GM18870 (cell line): ENCODE results near the gene RIOK2.

Experiments
- ATAC-seq: cut with Tn5 transposase; IDR thresholded peaks from one replicate; pipeline ENCODE4 v1.9.1; 2021; ENCODE audit warnings: moderate library complexity; ENCODE audit not compliant: unreplicated experiment

RIOK2 gene

DNA sequence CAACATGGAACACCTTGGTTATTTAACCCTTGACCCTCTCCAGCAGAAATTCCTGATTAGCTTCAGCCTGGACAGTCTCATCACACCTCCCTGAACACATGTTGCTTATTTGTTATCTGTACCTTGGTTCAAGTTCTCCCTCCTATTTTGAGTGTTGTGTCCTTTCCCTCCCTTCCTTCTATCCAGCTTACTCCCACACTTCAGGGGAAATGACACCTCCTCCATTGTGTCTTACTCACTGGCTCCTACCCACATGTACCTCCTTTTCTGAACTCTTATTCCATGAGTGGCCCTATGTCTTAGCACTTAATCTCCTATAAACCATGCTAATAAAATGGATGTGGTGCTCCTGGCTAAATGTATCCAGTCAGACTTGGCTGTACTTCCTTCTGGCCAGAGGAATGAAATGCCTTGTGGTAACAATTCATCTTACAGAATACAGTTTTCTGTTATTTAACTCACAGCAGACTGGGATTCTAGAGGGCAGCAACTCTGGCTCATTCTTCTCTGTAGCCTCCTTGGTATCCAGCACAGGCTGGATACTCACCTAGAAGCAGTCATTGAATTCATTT is 51.8 kb downstream of the RIOK2 start:
- ATAC-seq = no peak

- ATAC-seq = no peak
These were observed 55.3 kb downstream of the RIOK2 start for GRCh38 chr5:97127727-97128126.

DNA sequence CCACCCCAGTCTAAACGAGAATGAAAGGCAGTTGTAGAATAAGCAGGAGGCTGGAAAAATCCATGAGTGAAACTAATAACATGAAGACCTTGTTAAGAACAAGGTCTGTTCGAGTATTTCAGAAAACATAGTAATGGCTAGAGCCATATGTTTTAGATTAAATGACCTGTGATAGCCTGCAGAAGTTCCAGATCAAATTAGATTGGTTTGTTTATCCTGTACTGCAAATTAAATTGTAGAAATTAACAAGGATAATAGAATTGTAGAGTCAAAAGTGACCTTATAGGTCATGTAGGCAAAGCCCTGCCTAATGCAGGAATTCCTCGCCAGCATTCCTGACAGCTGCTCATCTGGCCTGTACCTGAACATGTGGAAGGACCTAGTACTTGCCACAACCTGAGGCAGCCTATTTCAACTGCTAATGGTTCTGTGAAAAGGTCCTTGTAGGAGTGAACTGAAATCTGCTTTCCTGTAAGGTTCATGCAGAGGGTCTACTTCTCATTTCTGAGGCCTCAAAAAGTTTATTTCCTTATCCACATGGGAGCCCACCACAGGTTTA is 57.8 kb downstream of the RIOK2 start:
- ATAC-seq = no peak

DNA sequence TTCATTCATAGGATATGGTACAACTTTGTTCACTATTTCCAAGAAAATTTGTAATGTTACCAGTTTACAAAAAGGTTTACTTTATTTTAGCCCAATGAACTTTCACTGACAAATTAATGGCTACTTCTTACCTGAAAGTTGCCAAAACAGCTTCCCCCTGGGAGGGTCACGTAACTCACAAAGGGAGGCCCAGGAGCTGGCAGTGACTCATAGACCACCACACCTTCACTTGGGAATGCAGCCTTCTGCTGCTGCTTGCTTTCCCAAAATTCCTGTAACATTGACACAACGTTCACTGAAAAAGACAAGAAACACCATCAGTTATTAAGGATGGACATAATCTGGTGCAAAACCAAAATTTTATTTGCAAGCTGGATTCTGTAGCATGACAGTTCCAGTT is 58.7 kb downstream of the RIOK2 start:
- no peak for ATAC-seq

GRCh38 chr5:97121848-97122247 is 61.2 kb downstream of the RIOK2 start:
- ATAC-seq = no peak

DNA sequence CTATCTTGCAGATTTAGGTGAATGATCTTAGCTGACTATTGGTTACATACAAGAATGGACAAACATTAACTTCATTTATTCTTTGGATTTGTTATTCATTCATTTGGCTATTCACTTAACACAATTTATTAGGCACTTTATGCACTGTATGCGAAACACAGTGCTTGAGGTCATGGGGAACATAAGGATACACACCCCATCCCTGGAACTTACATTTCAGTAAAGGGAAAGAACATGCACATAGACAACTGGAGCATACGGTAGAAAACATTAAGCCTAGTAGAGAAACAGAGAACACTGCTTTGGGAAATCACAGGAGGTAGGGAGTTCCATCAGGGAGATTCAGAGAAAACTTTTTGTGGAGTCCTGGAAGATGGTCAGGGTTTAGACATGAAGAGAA is 62.9 kb downstream of the RIOK2 start:
- ATAC-seq = no peak

DNA sequence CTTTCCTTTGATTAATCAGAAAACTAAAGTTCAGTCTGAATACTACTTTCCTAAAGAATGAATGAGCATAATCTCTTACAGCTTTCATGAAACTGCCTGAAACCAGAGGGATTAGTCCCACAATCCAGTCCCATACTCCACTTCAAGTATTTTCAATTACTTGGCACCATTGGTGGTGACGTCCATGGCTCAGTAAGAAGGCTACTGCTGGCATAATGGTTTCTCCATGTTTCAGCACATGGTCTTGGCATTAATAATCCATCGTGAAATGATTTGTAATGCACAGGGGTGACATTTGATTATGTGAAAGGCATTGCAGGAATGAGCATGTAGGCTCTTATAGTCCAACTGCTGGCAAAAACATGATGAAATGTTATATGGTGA is 64.0 kb downstream of the RIOK2 start:
- no peak for ATAC-seq

GRCh38 chr5:97118261-97119006 is 64.6 kb downstream of the RIOK2 start:
- ATAC-seq = no peak

- no peak for ATAC-seq
These were observed 67.1 kb downstream of the RIOK2 start for GRCh38 chr5:97115932-97116331.

DNA sequence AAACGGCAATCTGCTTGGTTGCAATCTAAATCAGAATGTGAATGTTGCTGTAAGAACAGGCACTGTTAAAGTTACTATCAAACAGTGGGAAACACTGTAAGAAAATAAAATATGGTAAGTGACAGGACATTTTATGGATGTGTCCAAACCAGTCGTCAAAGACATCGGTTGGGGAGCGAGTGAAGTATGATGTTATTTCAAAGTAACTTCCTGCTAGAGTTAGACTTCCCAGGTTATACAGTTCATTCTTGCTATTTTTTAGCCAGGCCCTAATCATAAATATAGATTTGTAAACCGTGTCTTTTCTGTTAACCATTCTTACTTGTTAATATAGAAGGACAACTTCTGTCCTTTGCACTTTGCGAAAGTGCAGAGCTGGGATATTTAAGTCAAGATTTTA is 70.8 kb downstream of the RIOK2 start:
- ATAC-seq = no peak

- ATAC-seq = no peak
These were observed 71.4 kb downstream of the RIOK2 start for GRCh38 chr5:97111616-97112015.

DNA sequence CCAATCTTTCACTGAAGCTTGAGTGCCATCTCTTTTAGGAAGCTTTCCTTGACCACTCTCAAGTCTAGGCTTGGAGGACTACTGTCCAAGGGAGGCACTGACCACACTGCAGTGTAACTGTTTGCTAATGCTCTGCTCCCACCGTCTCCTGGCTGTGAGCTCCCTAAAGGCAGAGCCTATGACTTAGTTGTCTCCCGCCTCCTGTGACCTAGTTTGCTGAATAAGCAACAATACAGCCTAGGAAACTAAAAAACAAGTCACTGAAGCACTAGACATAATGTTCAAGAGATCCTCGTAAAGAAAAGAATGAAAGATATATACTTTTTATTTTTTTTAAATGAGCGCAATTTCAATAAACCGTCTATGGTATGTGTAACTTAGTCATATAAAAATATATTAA is 72.0 kb downstream of the RIOK2 start:
- ATAC-seq = no peak
